Measurements from ENCODE around the gene PGLYRP2. TPM values are rescaled to one million over a fixed set of nuclear protein-coding genes. Genes with fewer than 3 reads are reported as not detected.

The PGLYRP2 gene
- total and polyA plus RNA-seq, 9 of the 15 experiments (the other 6 are each of a cell fraction or from before 2014, with no cell fraction given), result not detected

GRCh38 chr19:15488489-15489226, 9.4 kb upstream of the PGLYRP2 start:
- no peak overlapping the region for H3K9ac ChIP-seq (ENCODE audit: insufficient read depth in 1 of 2, low read depth in 2 of 2, low read length in 2 of 2)
- no peaks in the 10 kb centered on the region for H3K36me3 ChIP-seq (ENCODE audit: control insufficient read depth, insufficient read depth, low read length)
- intact Hi-C loops (cut with micrococcal nuclease), result no loop called here
- no peaks in the 10 kb centered on the region for H4K20me1 ChIP-seq (replicated peaks; ENCODE audit: control insufficient read depth, insufficient read depth, low read length)
- POLR2A ChIA-PET, result no interaction called here
- DNase-seq (ENCODE audit: extremely low read depth in 1 of 4, low spot score in 3 of 4) (no peak), FAIRE-seq (no peak), ATAC-seq (no peak)
- no peak overlapping the region for H3K4me3 ChIP-seq
- in situ Hi-C loops (cut with MboI), result no loop called here
- TF ChIP-seq KLF1 (tag; IDR thresholded peaks at IDR 0.05) (no peak), ZNF696 (CRISPR knock-in tag; conservative IDR thresholded peaks at IDR 0.05) (no peak), PML (IDR thresholded peaks at IDR 0.05; ENCODE audit: low read length) (no peak), XRCC3 (IDR thresholded peaks at IDR 0.05) (no peak), ZNF224 (CRISPR knock-in tag; IDR thresholded peaks at IDR 0.05) (no peak), CBX1 (IDR thresholded peaks at IDR 0.05; ENCODE audit: low read depth) (no peak), NRF1 (conservative IDR thresholded peaks at IDR 0.05 in 1 of 2, IDR thresholded peaks at IDR 0.05 in 1 of 2) (no peak), PBX2 (CRISPR knock-in tag; IDR thresholded peaks at IDR 0.05; ENCODE audit: low read depth) (no peak), PBX2 (tag; conservative IDR thresholded peaks at IDR 0.05; ENCODE audit: low read depth) (0 out of 2 replicates have a peak, but pooled peaks have one; percentile 31), STAT5A (IDR thresholded peaks at IDR 0.05; ENCODE audit: borderline replicate concordance, low read length) (no peak), TEAD4 (IDR thresholded peaks at IDR 0.05; ENCODE audit: low read length) (no peak), TEAD4 (CRISPR knock-in tag; IDR thresholded peaks at IDR 0.05; ENCODE audit: borderline replicate concordance) (no peak), HMG20B (CRISPR knock-in tag; IDR thresholded peaks at IDR 0.05) (no peak), MEIS2 (IDR thresholded peaks at IDR 0.05; ENCODE audit: partially characterized antibody) (peak; percentile 28), SIN3A (IDR thresholded peaks at IDR 0.05; ENCODE audit: borderline replicate concordance in 2 of 2, control insufficient read depth in 1 of 2, low read depth in 2 of 2, low read length in 2 of 2) (no peak), SMAD1 (IDR thresholded peaks at IDR 0.05; ENCODE audit: low read depth, low read length, partially characterized antibody) (no peak), TOE1 (IDR thresholded peaks at IDR 0.05; ENCODE audit: borderline replicate concordance) (no peak), TOE1 (CRISPR knock-in tag; IDR thresholded peaks at IDR 0.05; ENCODE audit: borderline replicate concordance, low read depth) (no peak)
- CTCF ChIA-PET (ENCODE audit: low intra/inter-chr PET ratio), result no interaction called here
- no peak overlapping the region for H3K4me2 ChIP-seq (ENCODE audit: insufficient read depth, low read length)
- BruUV-seq (replicated peaks), result no TSS peak
- no peak overlapping the region for H2AFZ ChIP-seq (ENCODE audit: low read depth, low read length)
- no peaks in the 10 kb centered on the region for H3K79me2 ChIP-seq (ENCODE audit: control insufficient read depth, insufficient read depth, low read length)
- H3K27ac ChIP-seq (ENCODE audit: extremely low read depth, low read depth, low read length), result no peak overlapping the region
- H3K4me1 ChIP-seq (replicated peaks in 1 of 2; ENCODE audit: control insufficient read depth in 2 of 2, insufficient read depth in 2 of 2, low read length in 2 of 2), result no peaks in the 10 kb centered on the region
- no peaks in the 10 kb centered on the region for H3K9me3 ChIP-seq (replicated peaks; ENCODE audit: control insufficient read depth, insufficient read depth, low read depth, low read length)
- 0 out of 5 replicates have a peak, but pooled peaks cover 0 to 2% of the 10 kb centered on the region in 2 experiments for H3K27me3 ChIP-seq (ENCODE audit: control insufficient read depth in 2 of 2, insufficient read depth in 2 of 2, low read length in 2 of 2)
- no peaks in the 10 kb centered on the region for H3K9me1 ChIP-seq (ENCODE audit: control insufficient read depth, insufficient read depth, low read length)
- 23% methylated on average over 13 of the region's 13 CpGs for WGBS (ENCODE audit: insufficient coverage, low coverage, missing lambda C conversion rate)
